ENCODE measurements around the gene B3GNT8. TPM values are rescaled to one million over a fixed set of nuclear protein-coding genes. Genes with fewer than 3 reads are reported as not detected.

Gene B3GNT8
- polyA plus RNA-seq, 1 of the 3 experiments (the other 2 are of a cell fraction): not detected

GRCh38 chr19:41403181-41403970 lies 23.8 kb downstream of the B3GNT8 start:
- no peak overlapping the region for H2AFZ ChIP-seq (ENCODE audit: low read depth)
- H3K27ac ChIP-seq (ENCODE audit: low read depth in 2 of 2, low read length in 1 of 2): no peak overlapping the region
- no peaks in the 10 kb centered on the region for H4K20me1 ChIP-seq (ENCODE audit: insufficient read depth)
- H3K9me3 ChIP-seq: no peaks in the 10 kb centered on the region
- peaks cover 17% of the 10 kb centered on the region for H3K79me2 ChIP-seq (ENCODE audit: insufficient read depth)
- no peak overlapping the region for H3K4me3 ChIP-seq (ENCODE audit: low read depth in 2 of 2, low read length in 1 of 2)
- H3K4me1 ChIP-seq (ENCODE audit: control insufficient read depth in 1 of 2, insufficient read depth in 2 of 2, low read depth in 1 of 2, low read length in 1 of 2): peaks cover 5 to 9% of the 10 kb centered on the region in 2 experiments; a peak in 2 of 4 replicates
- H3K4me2 ChIP-seq: no peak overlapping the region
- no peaks in the 10 kb centered on the region for H3K36me3 ChIP-seq (replicated peaks in 1 of 2; ENCODE audit: control insufficient read depth in 1 of 2, insufficient read depth in 2 of 2, low read length in 1 of 2)
- H3F3A ChIP-seq (replicated peaks; ENCODE audit: insufficient read depth): no peaks in the 10 kb centered on the region
- no peak for DNase-seq
- 90% methylated on average over 8 of the region's 12 CpGs for WGBS (ENCODE audit: low lambda C conversion rate)
- ChIA-PET CTCF (interaction anchor here (0.5 to 1.5 kb wide), 4 partner anchors 51 to 453 kb away, joined by 3 to 5 read pairs (median 4); no protein-coding TSS in a partner anchor), POLR2A (no interaction called here)
- no peak overlapping the region for H3K9ac ChIP-seq
- TF ChIP-seq GABPA (IDR thresholded peaks at IDR 0.05; ENCODE audit: low read depth) (no peak), RAD21 (IDR thresholded peaks at IDR 0.05; ENCODE audit: low read length) (no peak), EZH2phosphoT487 (IDR thresholded peaks at IDR 0.05; ENCODE audit: borderline replicate concordance, low read depth) (no peak), USF2 (IDR thresholded peaks at IDR 0.05; ENCODE audit: borderline replicate concordance, low read depth, low read length) (no peak), TEAD4 (IDR thresholded peaks at IDR 0.05; ENCODE audit: borderline replicate concordance, insufficient read depth) (no peak), FOXM1 (IDR thresholded peaks at IDR 0.05; ENCODE audit: low read depth) (no peak), RXRA (IDR thresholded peaks at IDR 0.05; ENCODE audit: borderline replicate concordance, low read depth) (no peak), IRF3 (IDR thresholded peaks at IDR 0.05; ENCODE audit: low read depth, low read length) (no peak)
- H3K9me2 ChIP-seq: no peaks in the 10 kb centered on the region
- no peaks in the 10 kb centered on the region for H3K27me3 ChIP-seq (ENCODE audit: insufficient read depth)

GRCh38 chr19:41402010-41402409 lies 25.2 kb downstream of the B3GNT8 start:
- peaks cover 5 to 11% of the 10 kb centered on the region in 2 experiments; a peak in 2 of 4 replicates for H3K4me1 ChIP-seq (ENCODE audit: control insufficient read depth in 1 of 2, insufficient read depth in 2 of 2, low read depth in 1 of 2, low read length in 1 of 2)
- ChIA-PET POLR2A (no interaction called here), CTCF (interaction anchor here (1.5 kb wide), 1 partner anchor 49 kb away, joined by 5 read pairs; no protein-coding TSS in a partner anchor)
- no peak overlapping the region for H3K4me3 ChIP-seq (ENCODE audit: low read depth in 2 of 2, low read length in 1 of 2)
- no peaks in the 10 kb centered on the region for H3K27me3 ChIP-seq (ENCODE audit: insufficient read depth)
- no peaks in the 10 kb centered on the region for H4K20me1 ChIP-seq (ENCODE audit: insufficient read depth)
- TF ChIP-seq YY1 (IDR thresholded peaks at IDR 0.05; ENCODE audit: low read depth) (no peak), NFIC (IDR thresholded peaks at IDR 0.05; ENCODE audit: borderline replicate concordance) (no peak)
- TF ChIP-seq, protein P1, sequence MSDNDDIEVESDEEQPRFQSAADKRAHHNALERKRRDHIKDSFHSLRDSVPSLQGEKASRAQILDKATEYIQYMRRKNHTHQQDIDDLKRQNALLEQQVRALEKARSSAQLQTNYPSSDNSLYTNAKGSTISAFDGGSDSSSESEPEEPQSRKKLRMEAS (IDR thresholded peaks at IDR 0.05; ENCODE audit: low read depth): no peak
- no peaks in the 10 kb centered on the region for H3K36me3 ChIP-seq (replicated peaks in 1 of 2; ENCODE audit: control insufficient read depth in 1 of 2, insufficient read depth in 2 of 2, low read length in 1 of 2)
- no peak overlapping the region for H3K27ac ChIP-seq (ENCODE audit: low read depth in 2 of 2, low read length in 1 of 2)
- no peaks in the 10 kb centered on the region for H3K9me2 ChIP-seq
- H3K4me2 ChIP-seq: no peak overlapping the region
- H2AFZ ChIP-seq (ENCODE audit: low read depth): no peak overlapping the region
- WGBS (ENCODE audit: low lambda C conversion rate): 72% methylated on average over 3 of the region's 3 CpGs
- no peak overlapping the region for H3K9ac ChIP-seq
- H3F3A ChIP-seq (replicated peaks; ENCODE audit: insufficient read depth): no peaks in the 10 kb centered on the region
- H3K9me3 ChIP-seq: no peaks in the 10 kb centered on the region
- DNase-seq: no peak
- peaks cover 26% of the 10 kb centered on the region for H3K79me2 ChIP-seq (ENCODE audit: insufficient read depth)
